DMS 273 treated with DMSO at 0.1 percent for 48 hours (cell line): ENCODE measurements around the gene GIMAP4.
"Not testable (repeated sequence)": the region's sequence is repeated elsewhere in the genome, so short reads cannot be mapped to it uniquely, and the experiment has no call there.

Source experiments
- DNase-seq: peaks from one replicate; lab custom pipeline; 2025; lab: John Stamatoyannopoulos, UW

Gene GIMAP4

DNA sequence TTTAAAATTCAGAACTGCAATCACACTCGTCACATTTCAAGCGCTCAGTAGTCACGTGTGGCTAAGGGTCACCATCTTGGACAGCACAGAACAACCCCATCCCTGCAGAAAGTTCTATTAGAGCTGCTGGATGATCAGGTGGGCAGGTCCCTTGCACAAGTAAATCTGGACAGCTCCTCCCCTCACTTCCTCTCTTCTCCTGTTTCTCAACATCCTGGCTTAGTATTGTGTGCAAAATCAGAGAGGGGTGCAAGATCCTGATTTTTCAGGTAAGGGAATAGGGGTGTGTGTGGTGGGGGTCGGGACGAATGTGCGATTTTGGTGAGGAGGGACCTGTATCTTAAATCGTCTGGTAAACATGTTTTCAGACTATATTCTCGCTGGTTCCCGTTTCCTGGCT is at the start of gene GIMAP4:
Gene GIMAP4 (plus strand): TSS at position 222 of the 400 bp plus-strand sequence. CDS start 2,512 bp downstream, outside the sequence.
- DNase-seq: no peak

DNA sequence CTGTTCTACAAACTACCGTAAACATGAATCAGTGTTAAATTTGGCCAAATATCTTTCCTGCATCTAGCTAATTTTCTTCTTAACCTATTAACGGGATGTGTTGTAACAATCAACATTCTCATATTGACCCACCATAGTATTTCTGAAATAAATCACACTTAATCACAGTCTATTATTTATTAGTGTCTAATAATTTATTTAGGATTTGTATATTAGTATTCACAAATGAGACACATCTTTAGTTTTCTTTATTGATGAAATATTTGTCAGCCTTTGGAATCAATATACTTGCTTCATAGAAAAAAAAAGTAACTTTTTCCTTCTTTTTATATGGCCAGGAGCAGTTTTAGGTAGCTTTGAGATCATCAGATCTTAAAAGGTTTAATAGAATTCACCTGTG is 47.9 kb upstream of the GIMAP4 start:
- no peak for DNase-seq

DNA sequence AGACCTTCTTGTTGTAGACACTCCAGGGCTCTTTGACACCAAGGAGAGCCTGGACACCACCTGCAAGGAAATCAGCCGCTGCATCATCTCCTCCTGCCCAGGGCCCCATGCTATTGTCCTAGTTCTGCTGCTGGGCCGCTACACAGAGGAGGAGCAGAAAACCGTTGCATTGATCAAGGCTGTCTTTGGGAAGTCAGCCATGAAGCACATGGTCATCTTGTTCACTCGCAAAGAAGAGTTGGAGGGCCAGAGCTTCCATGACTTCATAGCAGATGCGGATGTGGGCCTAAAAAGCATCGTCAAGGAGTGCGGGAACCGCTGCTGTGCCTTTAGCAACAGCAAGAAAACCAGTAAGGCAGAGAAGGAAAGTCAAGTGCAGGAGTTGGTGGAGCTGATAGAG is 47.0 kb upstream of the GIMAP4 start:
- no peak for DNase-seq

DNA sequence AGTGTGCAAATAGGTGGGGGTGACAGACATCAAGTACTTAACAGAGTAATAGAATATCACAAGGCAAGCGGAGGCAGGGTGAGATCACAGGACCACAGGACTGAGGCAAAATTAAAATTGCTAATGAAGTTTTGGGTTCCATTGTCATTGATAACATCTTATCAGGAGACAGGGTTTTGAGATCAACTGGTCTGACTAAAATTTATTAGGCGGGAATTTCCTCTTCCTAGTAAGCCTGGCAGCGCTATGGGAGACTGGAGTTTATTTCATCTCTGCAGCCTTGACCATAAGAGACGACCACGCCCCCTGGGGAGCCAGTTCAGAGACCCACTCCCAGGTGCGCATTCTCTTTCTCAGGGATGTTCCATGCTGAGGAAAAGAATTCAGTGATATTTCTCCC is 44.3 kb upstream of the GIMAP4 start:
- not testable (repeated sequence) for DNase-seq

DNA sequence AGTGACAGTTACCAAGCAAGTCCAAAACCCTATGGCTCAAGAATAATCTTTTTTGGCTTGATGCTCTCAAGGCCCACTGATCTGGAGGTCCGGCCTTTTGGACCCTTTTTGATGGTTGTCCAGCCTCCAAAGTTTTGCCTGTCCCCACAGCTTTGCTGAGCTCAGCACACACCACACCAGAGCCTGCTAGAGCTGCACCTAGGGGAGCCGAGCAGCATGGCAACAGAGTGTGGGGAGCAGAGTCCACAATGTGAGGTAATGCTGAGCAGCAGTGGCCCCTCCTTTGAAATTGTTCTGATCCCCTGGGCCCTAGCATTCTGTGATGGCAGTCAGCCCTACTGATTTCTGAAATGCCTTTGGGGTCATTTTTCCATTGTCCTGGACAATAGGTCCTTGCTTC is 43.2 kb upstream of the GIMAP4 start:
- DNase-seq: no peak

DNA sequence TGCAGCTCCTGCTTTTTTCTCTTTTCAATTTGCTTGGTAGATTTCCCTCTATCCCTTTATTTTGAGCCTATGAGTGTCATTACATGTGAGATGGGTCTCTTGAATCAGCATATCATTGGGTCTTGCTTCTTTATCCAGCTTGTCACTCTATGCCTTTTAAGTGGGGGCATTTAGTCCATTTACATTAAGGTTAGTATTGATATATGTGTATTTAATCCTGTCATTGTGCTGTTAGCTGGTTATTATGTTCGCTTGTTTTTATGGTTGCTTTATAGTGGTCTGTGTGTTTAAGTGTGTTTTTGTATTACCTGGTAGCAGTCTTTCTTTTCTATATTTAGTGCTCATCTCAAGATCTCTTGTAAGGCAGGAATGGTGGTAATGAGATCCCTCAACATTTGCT is 35.5 kb upstream of the GIMAP4 start:
- no peak for DNase-seq

DNA sequence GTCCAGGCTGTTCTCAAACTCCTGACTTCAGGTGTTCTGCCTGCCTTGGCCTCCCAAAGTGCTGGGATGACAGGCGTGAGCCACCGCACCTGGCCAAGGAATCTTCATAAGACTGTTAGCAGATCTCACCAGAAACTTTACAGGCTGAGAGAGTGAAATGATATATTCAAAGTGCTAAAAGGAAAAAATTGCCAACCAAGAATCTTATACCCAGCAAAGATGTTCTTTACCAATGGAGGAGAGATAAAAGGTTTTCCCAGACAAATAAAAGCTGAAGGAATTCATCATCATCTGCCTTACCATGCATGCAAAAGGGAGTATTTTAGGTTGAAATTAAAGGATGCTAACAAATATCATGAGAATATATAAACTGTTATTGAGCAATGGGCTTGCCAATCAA is 28.9 kb upstream of the GIMAP4 start:
- no peak for DNase-seq

DNA sequence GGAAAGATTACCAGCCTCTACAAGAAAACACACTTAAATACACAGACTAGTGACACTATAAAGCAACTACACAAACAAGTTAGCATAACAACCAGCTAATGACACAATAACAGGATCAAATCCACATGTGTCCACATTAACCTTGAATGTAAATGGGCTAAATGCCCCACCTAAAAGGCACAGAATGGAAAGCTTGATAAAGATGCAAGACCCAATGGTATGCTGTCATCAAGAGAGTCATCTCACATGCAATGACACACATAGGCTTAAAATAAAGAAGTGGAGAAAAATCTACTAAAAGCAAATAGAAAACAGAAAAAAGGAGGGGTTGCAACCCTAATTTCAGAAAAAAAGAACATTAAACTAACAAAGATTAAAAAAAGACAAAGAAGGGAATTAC is 14.0 kb upstream of the GIMAP4 start:
- DNase-seq: no peak

DNA sequence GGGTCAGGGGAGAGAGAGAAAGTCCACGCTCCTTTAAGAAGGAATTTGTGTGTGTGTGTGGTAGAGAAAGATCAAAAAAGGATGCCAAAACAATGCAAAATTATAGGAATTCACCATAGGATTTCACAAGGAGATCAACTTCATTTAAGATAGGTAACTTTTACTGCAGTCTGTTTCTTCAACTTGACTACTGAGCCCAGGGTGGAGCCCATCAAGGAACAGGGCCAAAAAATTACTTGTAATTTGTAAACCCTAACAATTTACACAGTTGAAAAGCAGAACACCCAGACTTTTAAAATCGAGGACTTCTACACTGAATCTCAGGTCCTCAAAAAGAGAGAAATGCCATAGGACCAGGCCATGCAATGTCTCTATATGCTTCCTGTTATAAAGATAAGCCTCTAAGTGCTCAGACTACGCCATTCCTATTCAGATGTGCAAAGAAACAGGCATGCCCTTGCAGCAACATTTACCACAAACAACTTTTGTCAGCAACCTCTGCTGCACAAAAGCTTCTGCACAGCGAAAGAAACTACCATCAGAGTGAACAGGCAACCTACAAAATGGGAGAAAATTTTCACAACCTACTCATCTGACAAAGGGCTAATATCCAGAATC is 10.6 kb upstream of the GIMAP4 start:
- DNase-seq: no peak

DNA sequence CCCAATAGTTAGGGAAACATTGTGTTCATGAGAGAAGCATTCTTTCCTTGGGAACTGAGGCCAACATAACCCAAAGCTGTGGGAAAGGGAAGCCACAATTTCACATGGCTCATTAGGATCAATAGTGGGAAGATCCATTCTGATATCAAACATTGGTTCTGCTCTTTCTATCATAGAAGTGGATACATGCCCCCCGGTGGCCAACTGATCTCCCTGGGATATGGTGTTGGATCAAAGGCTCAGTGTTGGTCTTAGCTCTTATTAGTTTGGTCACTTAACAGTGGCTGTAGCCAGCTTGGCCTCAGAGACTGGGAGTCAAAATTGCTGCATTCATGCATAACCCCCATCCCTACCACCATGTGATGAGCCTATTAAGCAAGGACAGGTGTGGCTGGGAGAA is 6.7 kb upstream of the GIMAP4 start:
- DNase-seq: no peak

DNA sequence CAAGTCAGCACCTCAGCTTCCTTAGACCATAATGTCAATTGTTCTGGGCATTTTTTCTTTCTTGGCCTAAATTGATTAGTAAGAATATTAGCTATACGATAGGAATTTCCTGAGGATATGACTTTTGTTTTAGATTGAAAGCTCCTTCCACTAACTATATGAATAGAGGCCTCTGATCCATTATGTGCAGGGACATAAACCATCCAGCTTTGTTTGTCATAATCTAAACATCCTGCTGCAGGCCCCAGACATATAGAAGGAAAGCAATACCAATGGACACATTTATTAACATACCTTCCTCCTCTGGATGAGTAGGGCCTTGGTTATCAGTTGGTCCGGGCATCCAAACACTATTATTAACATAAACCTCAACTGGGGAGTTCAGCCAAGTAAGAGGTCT is 4.3 kb upstream of the GIMAP4 start:
- DNase-seq: no peak

DNA sequence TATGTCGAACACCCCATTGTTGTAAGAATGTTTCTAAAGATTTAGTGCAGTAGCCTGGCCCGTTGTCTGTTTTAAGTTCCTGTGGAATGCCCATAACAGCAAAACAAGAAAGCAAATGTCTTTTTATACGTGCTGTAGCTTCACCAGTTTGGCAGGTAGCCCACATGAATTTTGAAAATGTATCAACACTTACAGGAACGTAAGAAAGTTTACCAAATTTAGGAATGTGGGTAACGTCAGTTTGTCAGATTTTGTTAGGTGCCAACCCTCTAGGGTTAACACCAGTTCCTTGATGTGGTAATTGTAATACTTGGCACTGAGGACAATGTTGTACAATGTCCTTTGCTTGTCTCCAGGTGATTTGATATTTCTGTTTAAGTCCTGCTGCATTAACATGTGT is 3.2 kb upstream of the GIMAP4 start:
- no peak for DNase-seq

DNA sequence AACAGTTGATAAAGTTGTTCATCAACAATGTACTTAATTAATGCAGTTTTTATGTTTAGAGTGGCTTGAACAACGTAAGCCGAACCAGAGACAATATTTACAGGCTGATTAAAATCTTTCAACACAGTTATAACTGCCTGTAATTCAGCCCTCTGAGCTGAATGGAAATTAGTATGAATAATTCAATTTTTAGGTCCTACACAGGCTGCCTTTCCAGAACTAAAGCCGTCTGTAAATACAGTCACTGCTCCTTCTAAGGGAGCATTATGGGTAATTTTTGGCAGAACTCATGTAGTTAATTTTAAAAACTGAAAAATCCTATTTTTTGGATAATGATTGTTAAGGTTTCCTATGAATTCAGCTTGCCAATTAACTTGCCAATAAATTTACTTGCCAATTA is 2.6 kb upstream of the GIMAP4 start:
- DNase-seq: no peak

DNA sequence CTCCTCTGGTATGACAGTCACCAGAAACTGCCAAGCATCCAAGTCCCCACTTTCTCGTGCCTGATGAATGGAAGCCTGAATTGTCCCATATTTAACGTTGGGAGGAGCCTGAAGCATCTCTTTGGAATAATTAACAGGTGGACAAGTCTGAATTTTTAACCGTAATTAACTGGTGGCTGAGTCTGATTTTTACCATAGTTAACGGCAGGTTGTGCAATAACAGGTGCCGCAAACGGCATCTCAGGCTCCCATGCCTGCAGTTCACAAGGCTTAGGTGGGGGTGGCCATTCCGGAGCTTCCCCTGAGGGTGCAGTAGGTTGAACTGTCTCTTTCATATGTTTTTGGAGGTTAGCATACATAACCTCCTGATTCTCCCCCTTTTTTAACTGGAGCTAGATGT is 2.0 kb upstream of the GIMAP4 start:
- no peak for DNase-seq

DNA sequence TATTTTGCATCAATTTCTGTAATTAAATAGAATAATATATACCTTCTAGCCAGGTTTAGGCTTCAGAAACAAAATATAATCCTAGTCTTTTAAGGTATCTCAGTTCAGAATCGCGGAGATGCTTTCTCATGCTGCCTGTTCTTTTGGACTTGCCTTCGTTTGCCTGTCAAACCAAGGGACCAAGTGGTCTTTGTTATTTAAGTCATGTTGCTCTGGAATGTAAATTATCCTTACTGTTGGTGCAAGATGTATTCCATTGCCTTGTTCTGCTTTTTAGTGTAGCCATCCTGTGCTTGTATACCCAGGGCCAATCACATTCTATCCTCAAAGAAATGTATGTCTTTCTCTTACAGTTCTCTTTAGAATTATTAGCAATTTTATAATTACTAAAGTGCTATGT is 1.1 kb upstream of the GIMAP4 start:
- no peak for DNase-seq

DNA sequence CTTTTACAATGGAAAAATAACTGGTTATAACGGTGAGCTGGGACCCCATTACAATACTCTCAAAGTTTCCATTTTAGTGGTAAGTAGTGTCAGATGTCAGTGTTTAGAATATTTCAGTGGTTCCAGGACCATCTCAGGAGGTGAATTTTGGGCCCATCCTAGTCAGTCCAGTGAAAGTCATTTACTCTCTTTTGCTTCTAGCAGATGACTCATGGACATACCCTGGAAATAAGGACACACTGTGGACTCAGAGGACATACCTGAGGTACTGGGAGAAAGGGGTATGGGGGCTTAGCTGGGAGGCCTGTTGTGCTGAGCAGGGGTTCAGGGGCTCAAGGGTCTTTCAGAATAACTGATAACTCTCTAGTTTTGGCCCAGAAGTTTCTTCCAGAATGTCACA is 618 bp upstream of the GIMAP4 start:
- DNase-seq: no peak

DNA sequence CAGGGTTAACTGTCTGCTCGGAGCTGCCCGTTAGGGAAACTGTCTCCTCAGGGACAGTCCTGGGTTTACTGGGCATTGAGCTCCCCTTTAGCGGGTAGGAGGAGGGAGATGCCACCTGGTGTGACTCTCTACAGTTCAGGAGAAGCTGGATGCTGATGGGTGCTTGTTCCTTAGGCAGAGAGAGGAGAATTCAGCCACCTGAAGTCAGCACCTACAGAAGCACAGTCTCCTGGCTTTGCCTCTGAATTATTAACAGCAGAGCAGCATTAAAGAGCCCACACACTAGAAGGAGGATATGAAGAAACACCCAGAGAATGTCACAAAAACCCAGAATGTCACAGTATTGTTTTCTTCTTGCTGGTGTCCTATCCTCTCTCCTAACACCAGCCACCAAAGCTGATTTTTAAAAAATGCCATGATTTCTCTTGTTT is 696 bp downstream of the GIMAP4 start:
- DNase-seq: no peak

DNA sequence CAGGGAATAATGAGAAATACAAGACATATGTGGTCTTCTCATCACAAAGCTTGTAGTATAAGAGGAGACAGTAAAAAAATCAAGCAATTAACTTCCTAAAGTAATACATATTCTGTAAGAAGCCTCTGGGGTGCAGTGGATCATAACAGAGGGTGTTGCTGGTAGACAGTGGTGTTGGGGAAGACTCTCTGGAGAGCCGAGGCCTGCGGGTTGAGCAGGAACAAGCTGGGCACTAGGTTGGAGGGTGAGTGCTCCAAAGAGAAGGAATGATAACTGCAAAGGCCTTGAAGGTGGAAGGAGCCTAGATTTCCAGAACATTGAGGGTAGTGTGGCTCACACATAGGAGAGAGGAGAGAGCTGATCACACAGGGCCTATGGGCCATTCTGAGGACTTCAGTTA is 1.5 kb downstream of the GIMAP4 start:
- no peak for DNase-seq

DNA sequence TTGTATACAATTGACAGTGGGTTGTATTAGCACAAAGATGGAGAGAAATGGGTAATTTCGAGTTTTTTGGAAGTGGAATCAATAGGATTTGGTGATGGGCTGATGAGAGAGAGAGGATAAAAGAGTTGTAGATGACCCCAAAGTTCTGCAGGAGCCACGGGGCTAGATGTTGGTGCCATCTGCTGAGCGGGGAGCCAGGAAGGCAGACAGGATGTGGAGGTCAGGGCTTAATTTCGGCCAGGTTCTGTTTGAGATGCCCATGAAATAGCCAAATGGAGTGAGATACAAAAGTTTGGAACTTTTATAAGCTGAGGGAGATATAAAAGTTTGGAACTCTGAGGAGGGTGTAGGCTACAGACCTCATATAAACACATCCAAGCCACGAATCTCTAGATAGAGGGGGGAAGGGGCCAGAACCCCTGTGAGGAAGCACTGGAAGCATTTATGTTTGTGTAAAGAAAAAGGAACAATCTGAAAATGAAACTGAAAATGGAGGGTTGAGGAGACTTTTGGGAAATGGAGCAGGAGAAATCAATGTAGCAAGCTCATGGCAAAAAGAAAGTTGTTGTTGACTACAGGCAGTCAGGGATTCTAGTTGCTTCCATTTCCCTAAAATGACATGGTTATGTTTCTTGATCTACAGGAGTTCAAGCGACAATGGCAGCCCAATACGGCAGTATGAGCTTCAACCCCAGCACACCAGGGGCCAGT is 2.2 kb downstream of the GIMAP4 start:
- no peak for DNase-seq

DNA sequence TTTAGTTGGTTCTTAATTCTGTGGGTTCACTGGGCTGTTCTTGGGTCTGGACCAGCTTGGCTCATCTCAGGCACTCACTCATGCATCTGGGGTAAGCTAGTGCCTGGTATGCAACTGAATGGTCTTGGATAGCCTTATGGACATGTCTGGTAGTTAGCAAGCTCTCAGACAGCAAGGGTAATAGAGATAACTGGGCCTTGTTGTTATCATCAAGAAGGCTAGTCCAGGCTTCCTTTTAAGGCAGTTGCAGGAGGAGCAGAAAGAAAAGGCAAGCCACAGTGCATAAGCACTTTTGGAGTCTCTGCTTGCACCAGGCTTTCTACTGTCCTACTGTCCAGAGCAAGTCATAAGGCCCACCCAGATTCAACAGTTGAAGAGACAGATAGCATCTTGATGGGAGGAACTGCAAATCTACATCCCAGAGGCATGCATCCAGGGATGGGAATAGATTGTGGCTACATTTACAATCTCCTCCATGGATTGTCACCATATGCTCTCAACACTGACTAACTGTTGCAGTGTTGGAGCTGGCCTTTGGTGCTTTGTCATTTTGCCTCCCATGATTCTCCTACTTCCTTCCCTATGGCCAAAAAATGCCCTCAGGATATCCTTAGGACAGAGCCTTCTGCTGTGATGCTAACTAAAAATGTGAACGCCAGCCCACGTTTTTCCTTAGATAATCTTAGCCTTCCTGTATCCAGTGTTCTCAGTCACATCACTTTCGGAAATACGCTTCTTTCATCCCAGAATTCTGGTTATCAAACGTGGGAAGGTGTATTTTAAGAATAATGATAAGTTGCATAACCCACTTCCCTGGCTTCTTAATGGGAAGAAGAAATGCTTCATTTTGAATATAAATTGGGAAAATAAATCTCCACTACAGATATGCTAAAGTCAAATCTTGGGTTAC is 3.6 kb downstream of the GIMAP4 start:
- DNase-seq: no peak

DNA sequence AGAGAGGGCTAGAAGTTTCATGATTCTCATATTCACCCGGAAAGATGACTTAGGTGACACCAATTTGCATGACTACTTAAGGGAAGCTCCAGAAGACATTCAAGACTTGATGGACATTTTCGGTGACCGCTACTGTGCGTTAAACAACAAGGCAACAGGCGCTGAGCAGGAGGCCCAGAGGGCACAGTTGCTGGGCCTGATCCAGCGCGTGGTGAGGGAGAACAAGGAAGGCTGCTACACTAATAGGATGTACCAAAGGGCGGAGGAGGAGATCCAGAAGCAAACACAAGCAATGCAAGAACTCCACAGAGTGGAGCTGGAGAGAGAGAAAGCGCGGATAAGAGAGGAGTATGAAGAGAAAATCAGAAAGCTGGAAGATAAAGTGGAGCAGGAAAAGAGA is 5.3 kb downstream of the GIMAP4 start:
- DNase-seq: no peak

DNA sequence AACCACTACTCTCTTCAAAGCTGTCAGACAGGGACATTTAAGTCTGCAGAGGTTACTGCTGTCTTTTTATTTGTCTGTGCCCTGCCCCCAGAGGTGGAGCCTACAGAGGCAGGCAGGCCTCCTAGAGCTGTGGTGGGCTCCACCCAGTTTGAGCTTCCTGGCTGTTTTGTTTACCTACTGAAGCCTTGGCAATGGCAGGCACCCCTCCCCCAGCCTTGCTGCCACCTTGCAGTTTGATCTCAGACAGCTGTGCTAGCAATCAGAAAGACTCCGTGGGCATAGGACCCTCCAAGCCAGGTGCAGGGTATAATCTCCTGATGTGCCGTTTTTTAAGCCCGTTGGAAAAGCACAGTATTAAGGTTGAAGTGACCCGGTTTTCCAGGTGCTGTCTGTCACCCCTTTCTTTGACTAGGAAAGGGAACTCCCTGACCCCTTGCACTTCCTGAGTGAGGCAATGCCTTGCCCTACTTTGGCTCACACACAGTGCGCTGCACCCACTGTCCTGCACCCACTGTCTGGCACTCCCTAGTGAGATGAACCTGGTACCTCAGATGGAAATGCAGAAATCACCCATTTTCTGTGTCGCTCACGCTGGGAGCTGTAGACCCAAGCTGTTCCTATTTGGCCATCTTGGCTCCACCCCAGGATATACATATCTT is 12.9 kb downstream of the GIMAP4 start:
- not testable (repeated sequence) for DNase-seq
